Dendritic cell treated with granulocyte-macrophage colony-stimulating factor and Interleukin-4, amounts not matched to agents 40 ng/mL and 50 ng/mL, for 4 days (primary cell): ENCODE data around the gene CEP170.
"Not testable (repeated sequence)": the region's sequence is repeated elsewhere in the genome, so short reads cannot be mapped to it uniquely, and the experiment has no call there.

Experiments used
- H3K27ac Mint-ChIP-seq: one replicate; pipeline ENCODE4 v1.8.0; 2022; ENCODE audit warnings: mild to moderate bottlenecking, mixed read lengths
- H3K27me3 Mint-ChIP-seq: one replicate; pipeline ENCODE4 v1.8.0; 2022; ENCODE audit warnings: mild to moderate bottlenecking, mixed read lengths
- H3K36me3 Mint-ChIP-seq: one replicate; pipeline ENCODE4 v1.8.0; 2022; ENCODE audit warnings: low read depth, mixed read lengths
- H3K4me1 Mint-ChIP-seq: one replicate; pipeline ENCODE4 v1.8.0; 2022; ENCODE audit warnings: low read depth, mixed read lengths
- H3K4me3 Mint-ChIP-seq: one replicate; pipeline ENCODE4 v1.8.0; 2022; ENCODE audit warnings: mild to moderate bottlenecking, moderate library complexity, mixed read lengths
- H3K9me3 Mint-ChIP-seq: one replicate; pipeline ENCODE4 v1.8.0; 2022; ENCODE audit warnings: mixed read lengths
- intact Hi-C: fragments of 100-400 bp; cut with micrococcal nuclease; formaldehyde crosslinking; loops from one replicate; pipeline ENCODE4 v1.15.0; 2022

CEP170 gene

GRCh38 chr1:243147351-243147750 is 107.7 kb downstream of the CEP170 start:
- H3K9me3 Mint-ChIP-seq, intact Hi-C loops, H3K4me1 Mint-ChIP-seq, H3K27me3 Mint-ChIP-seq, H3K27ac Mint-ChIP-seq, H3K4me3 Mint-ChIP-seq: not testable (repeated sequence)
- H3K36me3 Mint-ChIP-seq, result peaks cover 38% of the 10 kb centered on the region

GRCh38 chr1:243140498-243140897 is 114.6 kb downstream of the CEP170 start:
- H3K4me1 Mint-ChIP-seq, H3K27ac Mint-ChIP-seq, H3K27me3 Mint-ChIP-seq, H3K9me3 Mint-ChIP-seq, intact Hi-C loops, H3K4me3 Mint-ChIP-seq: not testable (repeated sequence)
- H3K36me3 Mint-ChIP-seq, result peaks cover 41% of the 10 kb centered on the region

- intact Hi-C loops, H3K4me1 Mint-ChIP-seq, H3K27ac Mint-ChIP-seq, H3K4me3 Mint-ChIP-seq, H3K27me3 Mint-ChIP-seq, H3K9me3 Mint-ChIP-seq: not testable (repeated sequence)
- peaks cover 21% of the 10 kb centered on the region for H3K36me3 Mint-ChIP-seq
These were observed 132.1 kb downstream of the CEP170 start for GRCh38 chr1:243122876-243123409.

DNA sequence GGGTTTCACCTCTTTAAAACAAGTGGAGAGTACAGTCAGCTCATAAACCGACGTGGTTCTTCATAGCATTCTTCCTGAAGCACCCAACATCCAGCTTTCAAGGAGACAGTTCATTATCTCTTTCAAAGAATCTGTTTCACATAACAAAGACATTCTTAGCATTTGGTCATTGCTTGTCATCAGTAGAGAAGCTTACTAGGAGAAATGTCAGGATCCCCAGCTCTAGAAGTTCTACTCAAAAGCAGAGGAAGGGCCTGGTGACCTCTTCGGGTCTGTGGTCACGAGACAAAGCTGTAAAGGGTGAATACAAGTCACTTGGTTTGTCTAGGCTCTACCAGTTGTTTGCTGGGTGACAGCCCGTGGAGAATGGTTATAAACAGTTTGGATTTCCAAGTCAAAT is 133.1 kb downstream of the CEP170 start:
- intact Hi-C loops, H3K27me3 Mint-ChIP-seq, H3K4me1 Mint-ChIP-seq, H3K27ac Mint-ChIP-seq, H3K4me3 Mint-ChIP-seq, H3K9me3 Mint-ChIP-seq: not testable (repeated sequence)
- peaks cover 16% of the 10 kb centered on the region for H3K36me3 Mint-ChIP-seq

- H3K27ac Mint-ChIP-seq, H3K27me3 Mint-ChIP-seq, H3K4me1 Mint-ChIP-seq, H3K4me3 Mint-ChIP-seq, H3K9me3 Mint-ChIP-seq, intact Hi-C loops: not testable (repeated sequence)
- H3K36me3 Mint-ChIP-seq, result peaks cover 13% of the 10 kb centered on the region
These were observed 136.3 kb downstream of the CEP170 start for GRCh38 chr1:243118601-243119322.

GRCh38 chr1:243116187-243116586 is 138.9 kb downstream of the CEP170 start:
- H3K27me3 Mint-ChIP-seq, H3K4me1 Mint-ChIP-seq, H3K4me3 Mint-ChIP-seq, H3K9me3 Mint-ChIP-seq, intact Hi-C loops, H3K27ac Mint-ChIP-seq, H3K36me3 Mint-ChIP-seq: not testable (repeated sequence)

- H3K4me1 Mint-ChIP-seq, H3K36me3 Mint-ChIP-seq, H3K27me3 Mint-ChIP-seq, H3K4me3 Mint-ChIP-seq, H3K27ac Mint-ChIP-seq, H3K9me3 Mint-ChIP-seq, intact Hi-C loops: not testable (repeated sequence)
These were observed 140.3 kb downstream of the CEP170 start for GRCh38 chr1:243114769-243115168.

DNA sequence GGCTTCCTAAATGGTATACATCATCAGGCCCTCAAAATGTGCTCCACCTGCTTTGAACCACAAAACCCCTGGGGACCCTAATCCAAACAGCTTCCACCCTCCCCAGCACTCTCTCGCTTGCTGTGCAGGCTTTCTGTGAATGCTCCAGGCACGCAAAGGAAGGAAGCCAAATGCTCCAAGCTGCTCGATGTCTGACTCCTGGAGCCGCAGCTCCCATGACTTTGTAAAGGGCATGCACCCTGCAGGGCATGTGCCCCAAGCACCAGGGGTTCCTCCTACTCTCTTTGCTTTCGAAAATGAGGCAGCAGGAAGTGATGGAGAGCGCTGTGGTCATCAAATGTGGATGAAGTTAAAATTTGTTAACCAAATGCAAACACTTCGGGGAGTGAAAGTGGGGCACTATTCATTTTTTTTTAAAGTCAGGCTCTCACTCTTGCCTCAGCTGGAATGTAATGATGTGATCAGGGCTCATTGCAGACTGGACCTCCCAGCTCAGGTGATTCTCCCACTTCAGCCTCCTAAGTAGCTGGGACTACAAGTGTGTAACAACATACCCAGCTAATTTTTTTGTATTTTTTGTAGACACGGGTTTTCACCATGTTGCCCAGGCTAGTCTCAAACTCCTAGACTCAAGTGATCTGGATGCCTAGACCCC is 140.9 kb downstream of the CEP170 start:
- H3K4me1 Mint-ChIP-seq, H3K4me3 Mint-ChIP-seq, intact Hi-C loops, H3K27me3 Mint-ChIP-seq, H3K9me3 Mint-ChIP-seq, H3K27ac Mint-ChIP-seq, H3K36me3 Mint-ChIP-seq: not testable (repeated sequence)

- H3K4me1 Mint-ChIP-seq, intact Hi-C loops, H3K27me3 Mint-ChIP-seq, H3K9me3 Mint-ChIP-seq, H3K27ac Mint-ChIP-seq, H3K36me3 Mint-ChIP-seq, H3K4me3 Mint-ChIP-seq: not testable (repeated sequence)
These were observed 147.9 kb downstream of the CEP170 start for GRCh38 chr1:243107171-243107570.

DNA sequence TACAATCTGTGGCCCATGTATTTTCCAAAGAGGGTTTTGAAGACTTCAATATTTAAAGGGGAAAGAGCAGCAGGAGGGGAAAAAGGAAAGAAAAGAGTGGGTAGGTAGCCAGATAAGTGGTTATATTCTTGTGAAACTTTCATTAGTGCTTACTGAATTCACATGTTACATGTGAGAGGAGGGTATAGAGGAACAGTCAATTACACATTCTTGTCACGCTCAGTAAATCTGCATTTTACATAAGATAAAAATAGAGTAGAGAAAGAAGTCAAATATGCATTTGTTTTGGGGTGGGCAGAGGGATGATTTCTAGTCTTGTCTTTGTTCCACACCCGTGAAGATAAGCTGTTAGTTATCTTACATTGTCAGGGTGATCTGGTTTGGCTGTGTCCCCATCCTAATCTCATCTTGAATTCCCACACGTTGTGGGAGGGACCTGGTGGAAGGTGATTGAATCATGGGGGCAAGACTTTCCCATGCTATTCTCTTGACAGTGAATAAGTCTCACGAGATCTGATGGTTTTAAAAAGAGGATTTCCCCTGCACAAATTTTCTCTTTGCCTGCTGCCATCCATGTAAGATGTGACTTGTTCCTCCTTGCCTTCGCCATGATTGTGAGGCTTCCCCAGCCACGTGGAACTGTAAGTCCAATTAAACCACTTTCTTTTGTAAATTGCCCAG is 149.3 kb downstream of the CEP170 start:
- H3K27me3 Mint-ChIP-seq, H3K27ac Mint-ChIP-seq, intact Hi-C loops, H3K36me3 Mint-ChIP-seq, H3K9me3 Mint-ChIP-seq, H3K4me1 Mint-ChIP-seq, H3K4me3 Mint-ChIP-seq: not testable (repeated sequence)

DNA sequence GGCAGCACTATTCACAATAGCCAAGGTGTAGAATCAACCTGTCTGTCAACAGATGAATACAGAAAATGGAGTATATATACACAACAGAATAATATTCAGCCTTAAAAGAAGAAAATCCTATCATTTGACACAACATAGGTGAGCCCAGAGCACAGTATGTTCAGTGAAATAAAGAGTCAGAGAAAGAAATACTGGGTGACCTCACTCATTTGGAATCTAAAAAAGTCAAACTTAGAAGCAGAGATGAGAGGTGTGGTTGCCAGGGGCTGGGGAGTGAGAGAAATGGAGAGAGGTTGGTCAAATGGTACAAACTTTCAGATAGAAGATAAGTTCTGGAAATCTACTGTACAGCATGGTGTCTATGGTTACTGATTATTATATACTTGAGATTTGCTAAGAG is 150.0 kb downstream of the CEP170 start:
- H3K27me3 Mint-ChIP-seq, H3K9me3 Mint-ChIP-seq, H3K36me3 Mint-ChIP-seq, H3K4me3 Mint-ChIP-seq, intact Hi-C loops, H3K4me1 Mint-ChIP-seq, H3K27ac Mint-ChIP-seq: not testable (repeated sequence)

GRCh38 chr1:243104452-243104851 is 150.6 kb downstream of the CEP170 start:
- intact Hi-C loops, H3K4me3 Mint-ChIP-seq, H3K27me3 Mint-ChIP-seq, H3K27ac Mint-ChIP-seq, H3K9me3 Mint-ChIP-seq, H3K36me3 Mint-ChIP-seq, H3K4me1 Mint-ChIP-seq: not testable (repeated sequence)

DNA sequence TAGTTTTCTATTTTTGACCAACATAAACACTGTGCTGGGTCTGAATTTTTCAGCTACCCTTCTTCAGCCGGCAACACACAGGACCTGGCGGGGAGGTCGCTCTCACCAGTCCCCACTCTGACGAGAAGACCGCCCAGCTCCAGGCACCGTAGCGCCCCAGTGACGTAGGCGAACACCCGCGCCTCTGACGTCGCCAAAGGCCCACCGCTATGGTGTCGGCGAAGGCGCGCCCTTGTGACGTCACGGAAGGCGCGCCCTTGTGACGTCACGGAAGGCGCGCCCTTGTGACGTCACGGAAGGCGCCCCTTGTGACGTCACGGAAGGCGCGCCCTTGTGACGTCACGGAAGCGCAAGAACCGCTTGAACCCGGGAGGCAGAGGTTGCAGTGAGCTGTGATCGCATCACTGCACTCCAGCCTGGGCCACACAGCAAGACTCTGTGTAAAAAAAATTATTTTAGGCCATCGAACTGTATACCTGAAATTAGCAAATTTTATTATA is 153.5 kb downstream of the CEP170 start:
- H3K27me3 Mint-ChIP-seq, H3K36me3 Mint-ChIP-seq, H3K9me3 Mint-ChIP-seq, H3K4me1 Mint-ChIP-seq, intact Hi-C loops: not testable (repeated sequence)
- H3K27ac Mint-ChIP-seq, result peak overlapping the region; percentile 77
- H3K4me3 Mint-ChIP-seq, result peak overlapping the region; percentile 66

DNA sequence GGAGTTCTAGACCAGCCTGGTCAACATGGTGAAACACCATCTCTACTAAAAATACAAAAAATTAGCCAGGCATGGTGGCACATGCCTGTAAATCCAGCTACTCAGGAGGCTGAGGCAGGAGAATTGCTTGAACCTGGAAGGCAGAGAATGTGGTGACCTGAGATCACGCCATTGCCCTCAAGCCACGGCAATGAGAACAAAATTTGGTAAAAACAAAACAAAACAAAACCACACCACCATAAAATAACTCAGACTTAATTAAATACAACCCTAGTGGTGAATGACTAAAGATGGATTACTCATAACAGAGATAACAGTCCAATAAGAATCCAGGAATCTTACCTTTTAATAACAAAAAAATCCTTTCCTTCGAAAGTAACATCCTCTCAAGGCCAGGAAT is 167.7 kb downstream of the CEP170 start:
- H3K36me3 Mint-ChIP-seq, intact Hi-C loops, H3K9me3 Mint-ChIP-seq, H3K27ac Mint-ChIP-seq, H3K4me1 Mint-ChIP-seq, H3K27me3 Mint-ChIP-seq, H3K4me3 Mint-ChIP-seq: not testable (repeated sequence)
